HT1080 (cell line): ENCODE measurements around the gene CD207. TPM values are rescaled to one million over a fixed set of nuclear protein-coding genes. Genes with fewer than 3 reads are reported as not detected.
"Not testable (repeated sequence)": the region's sequence is repeated elsewhere in the genome, so short reads cannot be mapped to it uniquely, and the experiment has no call there.

Source experiments
- DNase-seq: peaks from one replicate; pipeline ENCODE4 v3.0.0-alpha.2; 2015; ENCODE audit warnings: low read depth
- polyA plus RNA-seq, 2 experiments: library from polyadenylated mRNA; depleted of rRNA; stranded (reverse); fragments of >200 nt; gene quantifications; 2 replicates each; pipeline ENCODE4 v1.2.3, GENCODE V29; 2015
- total RNA-seq: library from RNA; depleted of rRNA; stranded (reverse); fragments of >200 nt; shearing (Covaris generic); gene quantifications from 2 replicates; pipeline ENCODE4 v1.2.3, GENCODE V29; 2014; rRNA removed

Gene CD207
- total RNA-seq: not detected in 2 replicates
- not detected in 2 replicates for polyA plus RNA-seq (2015; cell fraction: cytosol; rRNA removed)
- not detected in 2 replicates for polyA plus RNA-seq (2015; cell fraction: nucleus; rRNA removed)

- no peak for DNase-seq
Observed at GRCh38 chr2:70835643-70836042, at the start of gene CD207. Gene CD207, minus strand, starts transcription at chr2:70835816. Its CDS starts 40 bp downstream, at chr2:70835776.

DNA sequence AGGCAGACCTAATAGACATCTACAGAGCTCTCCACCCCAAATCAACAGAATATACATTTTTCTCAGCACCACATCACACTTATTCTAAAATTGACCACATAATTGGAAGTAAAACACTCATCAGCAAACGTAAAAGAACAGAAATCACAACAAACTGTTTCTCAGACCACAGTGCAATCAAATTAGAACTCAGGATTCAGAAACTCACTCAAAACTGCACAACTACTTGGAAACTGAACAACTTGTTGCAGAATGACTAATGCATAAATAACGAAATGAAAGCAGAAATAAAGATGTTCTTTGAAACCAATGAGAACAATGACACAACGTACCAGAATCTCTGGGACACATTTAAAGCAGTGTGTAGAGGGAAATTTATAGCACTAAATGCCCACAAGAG lies 42.9 kb upstream of the CD207 start:
- not testable (repeated sequence) for DNase-seq

- not testable (repeated sequence) for DNase-seq
Observed at GRCh38 chr2:70876138-70876537, 40.5 kb upstream of the CD207 start.

- DNase-seq: no peak
Observed at GRCh38 chr2:70873541-70873940, 37.9 kb upstream of the CD207 start.

DNA sequence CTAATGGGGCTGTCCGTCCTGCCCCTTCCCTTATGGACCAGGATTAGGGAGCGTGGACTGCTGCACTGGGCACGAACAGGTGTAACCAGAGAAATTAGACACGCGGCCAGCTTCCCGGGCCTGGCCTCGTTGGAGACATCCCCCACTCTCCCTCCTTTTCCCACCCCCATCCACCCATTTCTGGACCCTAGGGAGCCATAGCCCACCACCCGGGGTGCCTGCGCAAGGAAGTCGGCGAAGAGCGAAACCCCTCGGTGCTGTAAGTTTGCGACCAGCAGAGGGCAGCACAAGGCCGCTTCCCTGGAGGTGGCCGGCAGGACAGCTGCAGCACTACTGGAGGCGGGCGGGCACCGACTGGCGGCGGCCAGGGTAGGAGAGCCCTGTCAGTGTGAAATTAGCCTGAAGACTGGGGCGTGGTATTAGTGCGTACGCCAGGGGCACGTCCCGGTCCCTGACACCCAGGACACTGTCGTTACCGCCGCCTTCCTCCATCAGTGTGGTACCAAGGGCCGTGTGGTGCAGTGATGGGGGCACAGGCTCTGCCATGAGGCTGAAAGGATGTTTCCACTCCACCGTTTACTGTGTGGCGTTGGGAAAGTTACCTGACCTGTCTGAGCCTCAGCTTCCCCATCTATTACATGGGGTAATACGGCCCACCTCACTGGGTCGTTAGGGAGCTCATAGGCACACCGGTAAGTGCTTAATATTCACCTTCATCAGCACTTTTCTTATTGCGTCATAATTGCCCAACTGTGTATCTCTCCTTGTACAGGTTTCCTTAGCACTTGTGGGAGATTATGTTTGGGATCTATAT lies 36.0 kb upstream of the CD207 start:
- peak; percentile 67 for DNase-seq

DNA sequence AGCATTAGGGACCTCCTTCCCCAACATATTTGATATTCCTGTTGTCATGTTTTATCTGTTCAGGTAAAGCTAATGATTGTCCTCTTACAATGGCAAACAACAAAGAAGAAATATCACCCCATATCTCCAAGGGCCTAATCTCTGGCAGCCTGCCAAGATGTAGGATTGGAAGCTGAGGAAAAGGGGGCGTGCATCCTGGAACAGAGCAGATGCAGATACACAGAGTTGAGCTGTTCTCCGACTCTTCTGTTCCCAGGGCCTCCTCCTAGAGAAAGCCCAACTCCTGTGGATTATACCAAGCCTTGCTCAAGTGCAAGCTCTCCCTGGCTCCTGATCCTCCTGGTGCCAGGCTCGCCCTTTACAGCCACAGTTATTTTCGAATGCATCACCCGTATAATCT lies 35.2 kb upstream of the CD207 start:
- DNase-seq: no peak

GRCh38 chr2:70868970-70869369 lies 33.4 kb upstream of the CD207 start:
- DNase-seq: no peak

- peak; percentile 72 for DNase-seq
Observed at GRCh38 chr2:70861777-70862625, 26.4 kb upstream of the CD207 start.

- DNase-seq: no peak
Observed at GRCh38 chr2:70855667-70856066, 20.1 kb upstream of the CD207 start.

DNA sequence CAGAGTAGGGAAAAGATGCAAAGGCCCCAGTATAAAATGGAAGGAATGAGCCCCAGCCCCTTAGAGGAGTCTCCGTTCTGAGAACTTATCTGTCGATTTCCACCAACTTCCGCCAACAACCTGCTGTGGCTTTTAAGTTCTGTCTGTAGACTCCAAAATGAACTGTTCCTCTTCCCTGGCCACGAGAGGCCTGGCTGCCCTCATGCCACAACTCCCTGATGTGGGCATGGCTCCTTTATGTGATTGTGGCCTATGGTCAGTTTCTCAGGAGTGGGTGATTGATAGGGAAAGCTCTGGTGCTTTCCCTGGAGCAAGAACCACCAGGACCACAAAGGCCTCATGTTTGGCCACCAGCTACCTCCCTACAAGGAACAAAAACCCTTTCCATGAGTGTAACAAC lies 18.8 kb upstream of the CD207 start:
- no peak for DNase-seq

GRCh38 chr2:70852824-70853223 lies 17.2 kb upstream of the CD207 start:
- no peak for DNase-seq

DNA sequence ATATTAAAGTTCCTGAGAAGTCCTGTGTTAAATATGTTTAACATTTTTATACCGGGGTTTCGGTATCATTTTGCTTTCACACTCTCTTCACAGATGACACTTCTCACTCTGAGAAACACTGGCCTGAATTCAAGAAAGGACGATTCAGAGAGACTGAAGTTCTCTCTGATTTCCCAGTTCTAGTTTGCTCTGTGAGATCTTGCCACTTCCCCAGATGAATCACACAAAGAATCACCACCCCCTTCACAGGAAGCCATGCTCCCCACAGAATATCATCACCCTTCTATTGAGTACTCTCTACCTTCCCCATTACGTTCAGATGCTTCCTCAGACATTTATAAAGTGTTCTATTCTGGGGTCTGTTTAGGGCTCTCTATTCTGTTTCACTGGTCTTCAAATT lies 16.1 kb upstream of the CD207 start:
- peak; percentile 71 for DNase-seq

DNA sequence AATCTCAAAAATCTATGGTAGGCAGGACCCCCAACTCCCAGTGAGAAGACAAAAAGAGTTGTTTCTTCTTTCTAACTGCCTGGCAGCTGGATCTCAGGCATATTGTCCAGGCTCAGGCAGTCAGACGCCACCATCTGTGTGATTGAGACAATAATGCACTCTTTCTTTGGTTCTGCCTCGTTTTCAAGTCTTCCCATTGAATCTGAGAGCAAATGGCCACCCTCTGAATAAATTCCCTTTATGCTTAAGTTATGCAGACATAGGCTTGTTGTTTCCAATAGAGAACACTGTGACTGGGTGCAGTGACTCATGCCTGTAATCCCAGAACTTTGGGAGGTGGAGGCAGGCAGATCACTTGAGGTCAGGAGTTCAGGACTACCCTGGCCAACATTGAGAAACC lies 15.3 kb upstream of the CD207 start:
- DNase-seq: peak; percentile 31

GRCh38 chr2:70842401-70842800 lies 6.8 kb upstream of the CD207 start:
- DNase-seq: no peak

DNA sequence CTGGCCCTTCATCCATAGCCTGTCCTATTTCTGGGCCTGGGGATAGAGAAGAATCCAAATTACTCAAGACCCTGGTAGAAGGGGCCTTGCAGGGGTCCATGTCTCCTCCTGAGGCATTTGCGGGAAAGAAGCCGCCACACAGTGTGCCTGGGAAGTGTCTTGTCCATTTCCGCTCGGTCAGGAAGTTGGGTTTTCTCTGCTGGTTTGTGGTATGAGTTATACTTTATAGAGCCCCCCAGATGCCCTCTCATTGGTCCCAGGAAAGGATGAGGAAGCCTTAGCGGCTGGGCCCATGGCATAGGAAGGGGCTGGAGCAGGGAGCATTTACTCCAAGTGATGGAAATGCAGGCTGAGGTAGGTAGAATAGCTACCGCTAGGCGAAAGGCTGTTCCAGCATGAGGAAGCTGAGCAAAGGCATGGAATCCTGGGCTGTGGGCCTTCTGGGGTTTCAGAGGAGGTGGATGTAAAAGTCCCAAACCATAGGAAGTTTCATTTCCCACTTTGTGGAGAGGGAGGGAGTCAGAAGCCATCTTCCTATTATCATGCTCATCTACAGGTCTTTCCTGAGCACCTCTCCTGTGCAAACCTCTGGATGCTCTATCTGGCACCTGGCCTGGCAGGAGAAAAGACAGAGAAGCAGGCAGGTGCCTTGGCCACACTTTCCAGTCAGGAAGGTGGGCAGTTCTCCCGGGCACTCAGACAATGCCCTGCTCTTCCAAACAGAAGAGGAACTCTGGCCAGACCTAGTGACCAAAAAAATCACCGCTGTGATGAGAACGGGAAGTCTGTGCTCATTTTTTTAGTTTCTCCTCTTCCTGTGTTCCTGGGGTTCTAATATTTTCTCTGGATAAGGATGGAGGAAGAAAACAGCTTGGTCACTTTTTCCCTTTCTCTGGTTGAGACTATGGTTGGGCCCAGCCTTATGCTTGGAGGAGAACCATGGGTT lies 2.6 kb upstream of the CD207 start:
- DNase-seq: no peak

- no peak for DNase-seq
Observed at GRCh38 chr2:70834881-70835280, 735 bp downstream of the CD207 start.

- DNase-seq: no peak
Observed at GRCh38 chr2:70834106-70834505, 1.5 kb downstream of the CD207 start.

GRCh38 chr2:70833246-70833645 lies 2.4 kb downstream of the CD207 start:
- no peak for DNase-seq

DNA sequence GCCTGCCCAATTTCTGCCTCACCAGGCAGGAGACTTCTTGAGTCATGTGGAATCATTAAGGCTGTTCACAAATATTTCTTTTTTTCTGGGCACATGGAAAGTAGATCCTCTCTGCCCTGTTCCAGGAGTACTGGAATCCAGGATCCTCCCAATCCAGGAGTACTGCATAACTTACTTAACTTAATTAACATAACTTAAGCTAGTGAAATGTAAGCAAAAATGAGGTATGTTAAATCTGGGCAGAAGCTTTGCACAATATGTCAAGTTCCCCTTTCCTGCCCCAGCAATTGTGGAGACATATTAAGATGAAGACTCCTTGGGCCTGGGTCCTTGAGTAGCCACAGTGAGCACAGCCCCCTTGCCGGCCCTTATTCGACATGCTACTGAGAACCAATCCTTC lies 3.2 kb downstream of the CD207 start:
- no peak for DNase-seq

GRCh38 chr2:70831861-70832260 lies 3.8 kb downstream of the CD207 start:
- DNase-seq: no peak

- no peak for DNase-seq
Observed at GRCh38 chr2:70830366-70830765, 5.2 kb downstream of the CD207 start.
